Cerebellar cortex (tissue), 1 donor: ENCODE results near the gene TPPP3.
"Not testable (repeated sequence)": the region's sequence is repeated elsewhere in the genome, so short reads cannot be mapped to it uniquely, and the experiment has no call there.

Experiments used
- DNase-seq: peaks from one replicate; pipeline ENCODE4 v3.0.0-alpha.2; 2015; ENCODE audit warnings: low spot score

Gene TPPP3

GRCh38 chr16:67426022-67426421 is 32.7 kb upstream of the TPPP3 start:
- no peak for DNase-seq

GRCh38 chr16:67425580-67425979 is 32.3 kb upstream of the TPPP3 start:
- no peak for DNase-seq

- no peak for DNase-seq
Observed at GRCh38 chr16:67425061-67425460, 31.8 kb upstream of the TPPP3 start.

GRCh38 chr16:67424261-67424615 is 30.9 kb upstream of the TPPP3 start:
- no peak for DNase-seq

GRCh38 chr16:67423611-67424260 is 30.4 kb upstream of the TPPP3 start:
- no peak for DNase-seq

GRCh38 chr16:67423015-67423414 is 29.7 kb upstream of the TPPP3 start:
- no peak for DNase-seq

GRCh38 chr16:67421030-67421429 is 27.7 kb upstream of the TPPP3 start:
- no peak for DNase-seq

- DNase-seq, result no peak
Observed at GRCh38 chr16:67419931-67420330, 26.6 kb upstream of the TPPP3 start.

GRCh38 chr16:67419502-67419901 is 26.2 kb upstream of the TPPP3 start:
- no peak for DNase-seq

- DNase-seq, result no peak
Observed at GRCh38 chr16:67417333-67418061, 24.2 kb upstream of the TPPP3 start.

- DNase-seq, result peak; percentile 66
Observed at GRCh38 chr16:67415872-67416793, 22.8 kb upstream of the TPPP3 start, which contains the start of gene ZDHHC1. TSS of gene ZDHHC1 (minus strand) at chr16:67416477. CDS start at chr16:67407775, 8,702 bp downstream.

- DNase-seq, result not testable (repeated sequence)
Observed at GRCh38 chr16:67415421-67415820, 22.1 kb upstream of the TPPP3 start.

- no peak for DNase-seq
Observed at GRCh38 chr16:67413978-67414911, 20.9 kb upstream of the TPPP3 start.

- no peak for DNase-seq
Observed at GRCh38 chr16:67412294-67412693, 19.0 kb upstream of the TPPP3 start.

- DNase-seq, result no peak
Observed at GRCh38 chr16:67411339-67411738, 18.0 kb upstream of the TPPP3 start.

- DNase-seq, result no peak
Observed at GRCh38 chr16:67409631-67410030, 16.3 kb upstream of the TPPP3 start.

- no peak for DNase-seq
Observed at GRCh38 chr16:67407788-67408452, 14.6 kb upstream of the TPPP3 start.

- DNase-seq, result no peak
Observed at GRCh38 chr16:67407176-67407787, 14.0 kb upstream of the TPPP3 start.

GRCh38 chr16:67406111-67406971 is 13.0 kb upstream of the TPPP3 start:
- DNase-seq, result no peak

GRCh38 chr16:67405336-67405735 is 12.0 kb upstream of the TPPP3 start:
- no peak for DNase-seq
